Prostate gland (tissue), 2 donors: ENCODE data around the gene NUBP2. TPM values are rescaled to one million over a fixed set of nuclear protein-coding genes. Genes with fewer than 3 reads are reported as not detected.

Experiments used
- DNase-seq: peaks from one replicate; pipeline ENCODE4 v3.0.0-alpha.2; 2019; ENCODE audit warnings: low spot score
- H3K27ac ChIP-seq, 2 donors: fragments of 200-600 bp; sonication (generic); 2 replicates each; pipeline ENCODE4 v1.5.1; 2017 to 2019
- H3K27me3 ChIP-seq: fragments of 200-600 bp; sonication (generic); replicated peaks from 2 replicates; pipeline ENCODE4 v1.5.1; 2019; ENCODE audit not compliant: insufficient read depth
- H3K36me3 ChIP-seq, 2 donors: fragments of 200-600 bp; sonication (generic); 1 replicate in 1 of 2; 2 replicates in 1 of 2; pipeline versions ENCODE4 v1.5.1 to v1.8.1; 2017 to 2019
- H3K4me1 ChIP-seq: fragments of 200-600 bp; sonication (generic); replicated peaks from 2 replicates; pipeline ENCODE4 v1.5.1; 2019
- H3K4me3 ChIP-seq, 2 donors: fragments of 200-600 bp; sonication (generic); 2 replicates each; pipeline ENCODE4 v1.5.1; 2017 to 2019
- H3K9me3 ChIP-seq: fragments of 200-600 bp; sonication (generic); 2 replicates; pipeline ENCODE4 v1.5.1; 2017
- POLR2A ChIP-seq: fragments of 450-650 bp; IDR thresholded peaks from one replicate; pipeline ENCODE4 v1.6.1; 2016; ENCODE audit warnings: antibody characterized with exemption, mild to moderate bottlenecking
- POLR2AphosphoS5 ChIP-seq: sonication (generic); formaldehyde crosslinking; IDR thresholded peaks from one replicate; pipeline ENCODE4 v1.6.1; 2017; ENCODE audit warnings: antibody characterized with exemption
- WGBS: methylation state at CpG from one replicate; pipeline ENCODE4 v1.1.5; 2018; 5-methylcytosine and 5-hydroxymethylcytosine counted together
- intact Hi-C: fragments of 100-400 bp; cut with DNase I; formaldehyde crosslinking; loops from one replicate; pipeline ENCODE4 v1.14.2; 2022
- total RNA-seq, 2 donors: library from RNA; depleted of rRNA; stranded (reverse); fragments of >200 nt; gene quantifications; one replicate each; pipeline ENCODE4 v1.1.0, GENCODE V29; 2016
- TF ChIP-seq, protein P1 (sequence below), 4 experiments: fragments of 200-600 bp in 2 of 4; fragments of 450-650 bp in 2 of 4; sonication (generic) in 2 of 4; IDR thresholded peaks; 1 replicate in 3 of 4; 2 replicates in 1 of 4; pipeline ENCODE4 v1.5.1; 2016 to 2019; ENCODE audit warnings: antibody characterized with exemption in 4 of 4, mild to moderate bottlenecking in 2 of 4, moderate library complexity in 2 of 4

The NUBP2 gene
- total RNA-seq, 2 donors from 2014 or later = 98.4 to 233 TPM

GRCh38 chr16:1762196-1762878 lies 20.4 kb upstream of the NUBP2 start:
- H3K9me3 ChIP-seq = no peaks in the 10 kb centered on the region
- H3K4me3 ChIP-seq = no peak overlapping the region
- no peak overlapping the region for H3K27ac ChIP-seq
- no peaks in the 10 kb centered on the region for H3K27me3 ChIP-seq
- intact Hi-C loops = loop anchor here (10.0 kb wide), 1 partner anchor 548 kb away; no protein-coding TSS in a partner anchor
- H3K36me3 ChIP-seq = peaks cover 2 to 26% of the 10 kb centered on the region in 2 donors
- DNase-seq = no peak
- TF ChIP-seq POLR2AphosphoS5 (no peak), POLR2A (no peak)
- TF ChIP-seq, protein P1, sequence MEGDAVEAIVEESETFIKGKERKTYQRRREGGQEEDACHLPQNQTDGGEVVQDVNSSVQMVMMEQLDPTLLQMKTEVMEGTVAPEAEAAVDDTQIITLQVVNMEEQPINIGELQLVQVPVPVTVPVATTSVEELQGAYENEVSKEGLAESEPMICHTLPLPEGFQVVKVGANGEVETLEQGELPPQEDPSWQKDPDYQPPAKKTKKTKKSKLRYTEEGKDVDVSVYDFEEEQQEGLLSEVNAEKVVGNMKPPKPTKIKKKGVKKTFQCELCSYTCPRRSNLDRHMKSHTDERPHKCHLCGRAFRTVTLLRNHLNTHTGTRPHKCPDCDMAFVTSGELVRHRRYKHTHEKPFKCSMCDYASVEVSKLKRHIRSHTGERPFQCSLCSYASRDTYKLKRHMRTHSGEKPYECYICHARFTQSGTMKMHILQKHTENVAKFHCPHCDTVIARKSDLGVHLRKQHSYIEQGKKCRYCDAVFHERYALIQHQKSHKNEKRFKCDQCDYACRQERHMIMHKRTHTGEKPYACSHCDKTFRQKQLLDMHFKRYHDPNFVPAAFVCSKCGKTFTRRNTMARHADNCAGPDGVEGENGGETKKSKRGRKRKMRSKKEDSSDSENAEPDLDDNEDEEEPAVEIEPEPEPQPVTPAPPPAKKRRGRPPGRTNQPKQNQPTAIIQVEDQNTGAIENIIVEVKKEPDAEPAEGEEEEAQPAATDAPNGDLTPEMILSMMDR (IDR thresholded peaks at IDR 0.05) = no peak
- no peaks in the 10 kb centered on the region for H3K4me1 ChIP-seq
- WGBS = 93% methylated on average over 30 of the region's 30 CpGs

GRCh38 chr16:1762879-1763520 lies 19.8 kb upstream of the NUBP2 start:
- Histone ChIP-seq H3K27me3 (no peaks in the 10 kb centered on the region), H3K9me3 (no peaks in the 10 kb centered on the region), H3K27ac (no peak overlapping the region), H3K36me3 (peaks cover 2 to 33% of the 10 kb centered on the region in 2 donors), H3K4me3 (no peak overlapping the region), H3K4me1 (no peaks in the 10 kb centered on the region)
- intact Hi-C loops = loop anchor here (10.0 kb wide), 1 partner anchor 548 kb away; no protein-coding TSS in a partner anchor
- no peak for TF ChIP-seq POLR2AphosphoS5
- TF ChIP-seq, protein P1 (IDR thresholded peaks at IDR 0.05) = no peak
- TF ChIP-seq POLR2A = no peak
- 82% methylated on average over 18 of the region's 24 CpGs for WGBS
- DNase-seq = no peak

DNA sequence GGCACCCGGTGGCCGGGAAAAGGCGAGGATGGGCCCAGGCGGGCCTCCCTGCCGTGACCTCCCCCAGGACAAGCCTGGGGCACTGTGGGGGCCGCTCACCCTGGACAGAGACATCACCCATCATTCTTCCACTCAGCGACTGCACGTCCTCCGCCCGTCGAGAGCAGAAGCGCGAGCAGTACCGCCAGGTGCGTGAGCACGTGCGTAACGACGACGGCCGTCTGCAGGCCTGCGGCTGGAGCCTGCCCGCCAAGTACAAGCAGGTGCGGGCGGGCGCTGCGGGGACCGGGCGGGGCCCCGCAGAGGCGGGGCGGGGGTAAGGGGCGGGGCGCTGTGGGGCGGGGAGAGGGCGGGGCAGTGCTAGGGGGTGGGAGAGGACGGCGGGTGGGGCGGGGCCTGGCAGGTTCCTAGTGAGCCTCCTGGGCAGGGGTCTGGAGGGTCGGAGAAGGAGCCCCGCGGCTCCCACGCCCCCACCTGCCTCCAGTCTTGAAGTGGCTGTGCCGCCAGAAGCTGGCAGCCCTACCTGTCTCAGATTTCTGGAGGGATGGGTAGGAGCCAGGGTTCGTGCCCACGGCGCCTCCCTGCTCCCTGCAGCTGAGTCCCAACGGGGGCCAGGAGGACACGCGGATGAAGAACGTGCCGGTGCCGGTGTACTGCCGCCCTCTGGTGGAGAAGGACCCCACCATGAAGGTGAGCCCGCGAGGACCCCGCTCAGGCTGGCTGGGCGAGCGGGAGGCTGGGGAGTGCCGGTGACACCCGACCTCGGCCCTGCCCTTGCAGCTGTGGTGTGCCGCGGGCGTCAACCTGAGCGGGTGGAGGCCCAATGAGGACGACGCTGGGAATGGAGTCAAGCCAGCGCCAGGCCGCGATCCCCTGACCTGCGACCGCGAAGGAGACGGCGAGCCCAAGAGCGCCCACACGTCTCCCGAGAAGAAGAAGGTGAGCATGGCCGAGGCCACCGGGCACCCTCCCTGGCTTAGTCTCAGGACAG lies 18.9 kb upstream of the NUBP2 start:
- Histone ChIP-seq H3K9me3 (no peaks in the 10 kb centered on the region), H3K27me3 (no peaks in the 10 kb centered on the region), H3K27ac (no peak overlapping the region), H3K4me3 (no peak overlapping the region), H3K36me3 (peaks cover 2 to 37% of the 10 kb centered on the region in 2 donors), H3K4me1 (no peaks in the 10 kb centered on the region)
- TF ChIP-seq, protein P1 (IDR thresholded peaks at IDR 0.05) = peak in 2 of 4 experiments; percentile 38 to 52
- no peak for TF ChIP-seq POLR2A
- no peak for DNase-seq
- WGBS = 69% methylated on average over 61 of the region's 81 CpGs
- intact Hi-C loops = loop anchor here (10.0 kb wide), 1 partner anchor 549 kb away; no protein-coding TSS in a partner anchor

DNA sequence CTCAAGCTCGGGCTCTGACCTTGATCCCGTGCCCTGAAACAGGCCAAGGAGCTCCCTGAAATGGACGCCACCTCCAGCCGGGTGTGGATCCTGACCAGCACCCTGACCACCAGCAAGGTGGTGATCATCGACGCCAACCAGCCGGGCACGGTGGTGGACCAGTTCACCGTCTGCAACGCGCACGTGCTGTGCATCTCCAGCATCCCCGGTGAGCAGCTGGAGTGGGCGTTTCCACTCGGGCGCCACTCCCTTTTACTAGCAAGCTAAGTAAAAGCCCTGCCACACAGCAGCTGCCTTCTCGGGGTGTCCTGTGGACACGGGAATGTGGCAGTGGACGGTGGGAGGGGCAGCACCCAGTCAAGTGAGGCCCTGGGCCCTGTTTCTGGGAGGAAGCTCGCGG lies 17.8 kb upstream of the NUBP2 start:
- Histone ChIP-seq H3K4me3 (no peak overlapping the region), H3K27ac (no peak overlapping the region), H3K4me1 (peaks cover 3% of the 10 kb centered on the region), H3K27me3 (no peaks in the 10 kb centered on the region), H3K9me3 (no peaks in the 10 kb centered on the region), H3K36me3 (peaks cover 2 to 37% of the 10 kb centered on the region in 2 donors)
- WGBS = 91% methylated on average over 21 of the region's 21 CpGs
- TF ChIP-seq, protein P1 (IDR thresholded peaks at IDR 0.05) = no peak
- intact Hi-C loops = loop anchor here (10.0 kb wide), 1 partner anchor 550 kb away; no protein-coding TSS in a partner anchor
- DNase-seq = no peak
